Stimulated activated naive CD8-positive, alpha-beta T cell treated with anti-CD3 and anti-CD28 coated beads, Interleukin-15, Interleukin-2, amounts not matched to agents 100 U/mL and 50 U/mL, for 24 hours (primary cell): Measurements from ENCODE around the gene TRAPPC3.

Experiments used
- ATAC-seq: fragments of 150-1000 bp; cut with Tn5 transposase; one replicate; pipeline ENCODE4 v1.10.0; 2021
- DNase-seq: peaks from one replicate; pipeline ENCODE4 v3.0.0; 2021

The TRAPPC3 gene

DNA sequence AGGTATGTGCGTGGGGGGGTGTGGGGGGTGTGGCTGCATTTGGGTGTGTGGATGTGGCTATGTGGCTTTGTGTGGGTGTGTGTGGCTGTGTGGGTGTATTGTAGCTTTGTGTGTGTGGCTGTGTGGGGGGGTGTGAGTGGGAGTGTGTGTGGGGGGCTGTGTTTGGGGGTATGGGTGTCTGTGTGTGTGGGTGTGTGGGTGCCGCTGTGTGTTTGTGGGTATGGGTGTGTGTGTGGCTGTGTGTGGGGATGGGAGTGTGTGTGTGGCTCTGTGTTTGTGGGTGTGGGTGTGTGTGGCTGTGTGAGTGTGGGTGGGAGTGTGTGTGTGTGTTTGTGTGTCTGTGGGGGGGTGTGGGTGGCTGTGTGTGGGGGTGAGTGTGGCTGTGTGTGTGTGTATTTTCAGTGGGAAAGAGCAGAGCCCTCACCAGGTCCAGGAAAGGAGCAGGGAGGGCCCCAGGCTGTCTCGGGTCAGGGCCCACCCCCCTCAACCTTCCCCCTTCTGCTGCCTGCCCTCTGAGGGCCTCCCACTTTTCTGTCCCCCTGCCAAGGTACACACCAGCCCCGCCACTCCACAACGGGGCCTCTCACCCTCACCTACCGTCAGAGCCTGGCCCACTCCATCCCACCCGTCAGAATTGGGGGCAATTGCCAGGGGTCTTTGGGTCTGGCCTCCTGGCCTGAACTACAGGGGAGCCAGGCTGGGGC, 22.3 kb downstream of the TRAPPC3 start:
- ATAC-seq (no peak), DNase-seq (no peak)

DNA sequence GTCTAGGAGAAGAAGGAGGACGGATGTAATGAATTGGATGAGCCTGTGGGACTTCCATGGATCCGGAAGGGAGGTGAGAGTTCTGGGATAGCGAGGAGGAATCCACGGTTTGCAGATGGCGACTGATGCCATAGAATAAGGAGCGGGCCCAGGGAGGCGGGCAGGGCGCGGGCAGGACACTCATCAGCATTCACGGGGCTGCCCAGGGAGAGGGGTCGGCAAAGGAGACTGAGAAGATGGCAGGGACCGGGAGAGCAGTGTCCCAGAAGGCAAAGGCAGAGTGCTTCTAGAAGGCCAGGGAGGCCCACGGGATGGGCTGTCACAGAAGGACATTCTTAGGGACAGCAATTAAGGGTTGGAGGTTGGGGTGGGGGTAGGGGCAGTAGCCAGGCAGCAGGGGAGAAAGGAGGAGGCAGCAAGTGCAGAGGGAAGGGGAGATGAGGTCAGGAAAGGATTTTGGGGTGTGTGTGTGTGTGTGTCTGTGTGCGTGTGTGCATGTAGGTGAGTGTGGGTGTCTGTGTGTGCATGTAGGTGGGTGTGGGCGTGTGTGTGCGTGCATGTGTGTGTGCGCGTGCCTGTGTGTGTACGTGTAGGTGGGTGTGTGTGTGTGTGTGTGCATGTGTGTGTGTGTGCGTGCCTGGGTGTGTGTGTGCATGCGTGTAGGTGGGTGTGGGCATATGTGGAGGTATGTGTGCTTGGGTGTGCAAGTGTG, 23.1 kb downstream of the TRAPPC3 start:
- DNase-seq (no peak), ATAC-seq (no peak)

DNA sequence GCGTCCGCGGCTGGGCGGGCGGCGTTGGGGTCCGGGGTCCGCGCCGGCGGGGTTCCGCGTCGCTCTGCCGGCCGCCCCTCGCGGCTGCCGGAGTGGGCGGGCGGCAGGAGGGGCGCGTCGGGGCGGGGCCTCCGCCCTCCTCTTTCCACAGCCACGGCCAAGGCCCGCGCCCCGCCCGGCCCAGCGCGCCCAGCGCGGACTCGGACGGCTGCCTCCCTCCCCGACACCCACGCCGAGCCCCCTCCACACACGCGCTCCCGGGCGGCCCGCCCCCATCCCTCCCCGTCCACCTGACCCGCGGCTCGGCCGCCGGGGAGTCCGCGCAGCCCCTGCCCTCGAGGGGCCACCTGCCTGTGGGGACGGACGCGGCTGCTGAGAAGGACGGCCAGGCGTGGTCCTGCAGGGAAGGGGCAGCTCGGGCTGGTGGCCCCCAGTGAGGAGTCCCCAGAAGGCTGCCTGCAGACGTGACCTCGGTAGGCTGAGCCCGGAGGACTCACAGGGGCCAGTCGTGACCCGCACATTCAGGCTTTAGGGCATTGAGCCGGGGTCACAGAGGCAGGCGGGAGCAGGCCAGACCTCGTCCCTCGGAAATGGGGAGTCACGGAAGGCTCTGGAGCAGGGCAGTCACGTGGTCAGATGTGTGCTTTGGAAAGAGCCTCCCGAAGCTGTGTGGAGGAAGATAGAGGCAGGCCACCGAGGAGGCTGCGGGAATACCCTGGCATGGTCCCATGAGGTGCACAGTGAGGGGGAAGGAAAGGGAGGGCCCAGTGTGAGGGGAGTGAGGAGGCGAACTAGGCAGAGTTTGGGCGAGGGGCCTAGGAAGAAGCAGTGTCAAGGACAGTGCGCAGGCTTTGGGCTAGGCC, 23.9 kb downstream of the TRAPPC3 start, which contains the start of gene COL8A2:
Gene COL8A2, minus strand, starts transcription at position 94 of the 863 bp plus-strand sequence. CDS start 24,980 bp downstream, outside the sequence.
- DNase-seq (no peak), ATAC-seq (no peak)

DNA sequence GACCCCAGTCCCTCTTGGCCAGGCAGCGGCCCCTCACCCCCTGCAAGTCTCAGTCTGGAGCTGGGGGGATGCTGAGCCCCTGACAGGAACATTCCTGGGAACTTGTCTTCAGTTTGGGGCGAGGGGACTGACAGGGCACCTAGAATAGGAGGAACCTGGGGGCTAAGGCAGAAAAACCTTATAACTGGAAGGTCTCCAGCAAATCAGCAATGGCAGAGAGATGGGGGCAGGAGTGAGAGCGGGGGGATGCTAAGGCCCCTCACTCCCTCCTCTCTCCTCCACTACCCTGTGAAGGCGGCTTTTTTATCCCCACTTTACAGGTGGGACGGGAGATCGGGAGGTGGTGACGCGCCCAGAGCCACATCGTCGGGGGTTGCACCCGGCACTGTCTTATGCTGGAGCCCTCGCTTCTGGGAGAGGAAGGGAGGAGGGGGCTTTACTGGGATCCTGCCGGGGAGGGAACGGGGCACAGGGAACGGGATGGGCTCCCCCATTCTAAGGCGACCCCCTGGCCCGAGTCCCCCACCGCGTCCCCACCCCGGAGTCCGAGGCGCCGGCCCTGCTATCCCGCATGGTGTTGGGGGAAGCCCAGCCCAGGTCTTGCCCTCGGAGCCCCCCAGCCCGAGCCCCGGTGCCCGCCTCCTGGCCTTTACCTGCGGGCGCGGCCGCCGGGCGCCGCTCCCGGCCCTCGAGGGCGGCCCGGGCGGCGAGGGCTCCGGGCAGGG, 24.7 kb downstream of the TRAPPC3 start:
- DNase-seq (no peak), ATAC-seq (no peak)

DNA sequence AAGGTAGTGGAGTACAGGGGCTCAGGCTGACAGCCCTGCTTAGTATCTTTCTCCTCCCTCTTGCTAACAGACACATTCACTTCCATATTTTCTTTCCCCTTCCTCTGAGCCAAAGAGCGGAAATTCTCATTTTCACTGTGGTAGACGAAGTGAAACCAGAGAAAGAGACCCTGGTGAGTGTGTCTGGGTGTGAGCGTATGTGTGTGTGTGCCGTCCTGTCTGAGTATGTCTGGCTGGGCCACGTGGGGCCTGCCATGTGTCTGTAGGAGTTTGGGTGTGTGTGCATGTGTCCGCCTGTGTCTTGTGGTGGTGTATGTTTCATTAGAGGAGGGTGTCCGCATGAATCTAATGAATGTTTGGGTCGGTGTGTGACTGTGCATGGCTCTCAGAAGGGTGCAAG, 25.9 kb downstream of the TRAPPC3 start:
- DNase-seq (peak; percentile 28), ATAC-seq (peak; percentile 38)

- ATAC-seq (no peak), DNase-seq (no peak)
Measured at GRCh38 chr1:36122062-36123030, 26.9 kb downstream of the TRAPPC3 start.

DNA sequence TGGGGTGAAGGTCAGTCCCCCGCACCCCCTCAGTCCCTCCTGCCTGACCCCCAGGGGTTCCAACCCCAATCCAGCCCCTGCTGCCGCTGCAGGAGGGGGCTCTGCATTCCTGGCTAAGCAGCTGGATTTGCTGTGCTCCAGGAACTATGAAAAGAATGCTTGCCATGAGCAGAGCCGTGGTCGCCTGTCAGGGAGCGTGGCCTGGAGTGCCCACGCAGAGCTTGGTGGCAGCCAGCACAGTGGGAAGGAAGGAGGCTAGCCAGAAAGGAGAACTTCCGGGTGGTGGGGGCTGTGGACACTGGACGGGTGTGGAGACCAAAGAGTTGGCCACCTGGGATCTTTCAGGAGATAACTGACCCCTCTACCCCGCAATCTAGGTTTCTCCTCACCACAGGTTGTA, 29.8 kb downstream of the TRAPPC3 start:
- DNase-seq: no peak
- no peak for ATAC-seq

GRCh38 chr1:36118447-36119204, 30.7 kb downstream of the TRAPPC3 start:
- DNase-seq: no peak
- no peak for ATAC-seq

DNA sequence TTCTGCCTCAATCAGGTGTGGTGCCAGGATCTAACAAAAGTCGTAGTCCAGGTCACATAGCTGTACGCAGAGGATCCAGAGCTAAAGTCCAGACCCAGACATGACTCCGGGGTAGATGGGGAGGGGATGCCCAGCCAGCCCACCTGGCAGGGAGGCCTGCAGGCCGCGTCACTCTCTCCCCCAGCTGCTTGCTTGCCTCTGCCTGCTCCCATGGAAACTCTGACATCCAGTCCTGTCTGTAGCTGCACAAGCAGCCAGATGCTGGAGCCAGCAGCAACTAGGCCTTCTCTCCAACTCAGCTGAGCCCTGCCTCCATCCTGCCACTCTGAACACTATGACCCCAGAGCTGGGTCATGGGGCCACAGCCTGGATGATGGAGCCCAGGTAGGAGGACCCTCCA, 32.4 kb downstream of the TRAPPC3 start:
- no peak for ATAC-seq

GRCh38 chr1:36115931-36116330, 33.4 kb downstream of the TRAPPC3 start:
- ATAC-seq (no peak), DNase-seq (no peak)

More for the DNA sequence above, 32.4 kb downstream of the TRAPPC3 start:
- no peak for DNase-seq

GRCh38 chr1:36115200-36115669, 34.1 kb downstream of the TRAPPC3 start:
- ATAC-seq (no peak), DNase-seq (no peak)

DNA sequence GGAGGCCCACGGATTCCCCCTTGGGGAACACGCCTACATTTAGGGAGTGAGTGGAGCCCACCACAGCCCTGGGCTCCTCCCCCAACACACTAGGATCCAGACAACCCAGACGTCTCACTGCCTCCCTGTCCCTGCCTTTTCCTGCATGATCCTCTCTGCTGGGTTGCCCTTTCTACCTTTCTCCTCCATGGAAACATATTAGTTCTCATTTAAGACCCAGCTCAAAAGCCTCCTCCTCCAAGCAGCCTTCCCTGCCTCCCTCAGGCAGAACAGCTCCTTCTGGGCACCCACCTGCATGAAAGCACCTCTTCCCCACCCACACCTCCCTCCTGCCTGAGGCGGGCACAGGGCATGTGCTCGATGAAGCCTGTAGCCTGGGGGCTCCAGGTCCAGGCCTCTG, 34.9 kb downstream of the TRAPPC3 start:
- ATAC-seq (no peak), DNase-seq (no peak)

- DNase-seq (no peak), ATAC-seq (no peak)
Measured at GRCh38 chr1:36112823-36113222, 36.5 kb downstream of the TRAPPC3 start.

DNA sequence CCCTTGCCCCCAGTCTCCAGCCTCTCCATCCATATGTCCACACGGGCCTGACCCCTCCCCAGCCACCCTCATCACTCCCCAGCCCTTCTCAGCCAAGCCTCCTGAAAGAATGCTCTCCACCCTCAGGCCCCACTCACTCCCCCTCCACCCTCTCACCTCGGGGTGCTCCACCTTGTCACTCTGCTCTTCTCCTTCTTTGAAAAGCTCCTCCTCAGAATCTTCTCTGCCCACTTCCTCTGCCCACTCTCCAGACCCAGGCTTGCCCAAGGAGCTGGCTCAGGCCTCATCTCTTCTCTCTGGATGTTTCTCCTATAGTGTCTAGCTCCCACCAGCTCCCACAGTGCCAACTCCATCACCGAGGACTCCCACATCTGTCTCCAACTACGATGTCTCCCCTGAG, 38.1 kb downstream of the TRAPPC3 start:
- DNase-seq (no peak), ATAC-seq (no peak)

DNA sequence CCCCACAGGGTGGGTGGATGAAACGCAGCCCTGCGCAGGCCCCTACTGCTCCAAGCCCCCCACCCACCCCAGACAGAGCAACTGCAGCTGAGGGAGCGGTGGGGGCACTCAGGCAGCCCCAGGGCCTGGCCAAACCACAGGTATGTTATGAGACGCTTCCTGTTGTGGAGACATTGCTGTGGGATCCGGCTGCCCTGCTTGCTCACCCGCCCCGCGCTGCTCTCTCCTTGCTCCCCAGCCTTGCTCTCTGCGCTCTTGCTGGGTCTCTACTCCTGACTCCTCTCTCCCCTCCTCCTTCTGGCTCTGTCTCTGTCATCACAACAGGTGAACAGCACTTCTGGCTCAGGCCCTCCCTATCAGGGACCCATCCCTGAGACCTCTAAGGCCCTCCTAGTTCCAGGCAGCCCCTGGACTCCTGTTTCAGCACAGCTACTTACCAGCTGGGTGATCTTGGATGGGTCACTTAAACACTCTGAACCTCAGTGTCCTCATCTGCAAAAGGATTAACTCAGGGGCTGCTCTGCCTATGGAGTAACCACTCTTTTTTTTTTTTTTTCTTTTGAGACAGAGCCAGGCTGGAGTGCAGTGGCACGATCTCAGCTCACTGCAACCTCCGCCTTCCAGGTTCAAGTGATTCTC, 40.1 kb downstream of the TRAPPC3 start:
- DNase-seq (peak; percentile 50), ATAC-seq (peak; percentile 71)

DNA sequence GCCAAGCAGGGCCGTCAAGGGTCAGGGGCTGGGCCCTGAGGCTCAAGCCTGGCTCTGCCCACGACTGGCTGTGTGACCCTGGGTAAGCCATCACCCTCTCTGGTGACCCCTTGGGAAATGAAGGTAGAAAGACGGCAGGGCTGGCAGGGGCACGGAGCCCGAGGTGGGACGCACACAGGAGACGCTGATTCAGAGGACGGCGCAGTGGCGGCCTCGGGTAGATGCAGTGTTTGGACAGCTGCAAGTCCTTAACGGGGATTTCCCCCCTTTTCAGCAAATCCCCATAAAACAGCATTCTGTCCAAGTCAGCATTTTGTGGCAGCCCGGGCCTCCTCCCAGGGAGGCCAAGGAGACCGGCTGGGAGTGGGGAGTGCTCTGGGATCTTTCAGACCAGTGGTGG, 41.0 kb downstream of the TRAPPC3 start:
- DNase-seq (no peak), ATAC-seq (no peak)

DNA sequence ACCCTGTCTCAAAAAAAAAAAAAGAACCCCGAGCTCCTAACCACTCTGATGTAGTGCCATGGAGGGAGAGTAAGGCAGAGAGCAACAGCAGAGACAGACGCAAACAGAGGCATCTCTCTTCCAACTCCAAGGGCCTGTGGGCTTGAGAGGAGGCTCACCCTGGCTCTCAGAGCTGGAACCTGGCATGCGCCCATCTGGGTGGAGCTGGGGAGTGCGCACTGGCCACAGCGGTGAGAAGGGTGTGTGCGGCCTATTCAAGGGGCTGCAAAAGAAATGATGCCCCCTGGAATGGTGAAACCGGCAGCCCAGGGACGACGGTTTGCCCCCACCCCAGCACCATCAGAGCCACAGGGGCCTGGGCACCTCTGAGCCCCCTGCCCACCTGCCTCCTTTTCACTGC, 41.9 kb downstream of the TRAPPC3 start:
- DNase-seq: no peak
- ATAC-seq: no peak

DNA sequence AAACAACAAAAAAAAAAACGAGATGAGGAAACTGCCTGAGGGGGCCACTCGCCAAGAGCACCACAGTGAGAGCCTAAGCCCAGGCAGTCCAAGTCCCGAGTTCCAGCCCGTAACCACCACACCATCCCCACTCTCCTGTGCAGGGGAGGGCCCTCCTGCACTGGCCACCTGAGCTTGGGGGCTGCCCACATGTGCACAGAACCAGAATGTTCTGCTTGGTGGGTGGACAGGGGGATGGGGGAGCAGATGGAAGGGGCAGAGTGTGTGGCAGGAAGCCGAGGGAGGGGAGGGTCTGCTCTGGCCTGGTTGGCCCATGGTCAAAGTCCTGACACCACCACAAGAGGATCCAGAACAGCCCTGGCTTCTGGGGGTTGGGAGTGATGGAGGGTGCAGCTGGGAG, 43.0 kb downstream of the TRAPPC3 start:
- no peak for DNase-seq
- no peak for ATAC-seq

DNA sequence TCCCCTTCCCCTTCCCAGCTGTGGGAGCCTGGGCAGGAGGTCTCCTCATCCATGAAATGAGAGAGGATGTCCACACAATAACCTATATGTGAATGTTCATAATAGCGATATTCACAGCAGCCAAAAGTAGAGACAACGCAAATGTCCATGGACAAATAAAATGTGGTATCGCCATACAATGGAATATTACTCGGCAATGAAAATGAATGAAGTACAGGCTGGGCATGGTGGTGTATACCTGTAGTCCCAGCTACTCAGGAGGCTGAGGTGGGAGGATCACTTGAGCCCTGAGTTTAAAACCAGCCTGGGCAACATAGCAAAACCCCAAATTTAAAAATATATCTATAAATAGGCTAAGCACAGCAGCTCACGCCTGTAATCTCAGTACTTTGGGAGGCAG, 47.7 kb downstream of the TRAPPC3 start:
- ATAC-seq: no peak
- no peak for DNase-seq

DNA sequence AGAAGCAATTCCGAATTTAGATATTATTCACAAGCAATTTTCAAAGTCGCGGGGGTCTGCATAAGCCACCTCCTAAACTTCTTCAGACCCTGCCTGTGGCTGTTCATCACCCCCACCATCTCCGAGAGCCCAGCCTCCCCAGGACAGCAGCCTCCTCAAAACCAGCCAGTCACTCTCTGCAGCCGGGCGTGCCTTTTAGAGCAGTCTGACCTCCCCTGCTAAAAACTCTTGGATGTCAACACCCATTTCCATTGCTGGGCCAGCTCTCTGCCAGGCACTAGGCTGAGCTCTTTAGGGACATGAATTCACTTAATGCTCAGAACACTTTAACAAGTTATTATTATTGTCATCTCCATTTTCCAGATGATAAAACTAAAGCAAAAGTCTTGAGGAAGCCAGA, 48.9 kb downstream of the TRAPPC3 start:
- no peak for DNase-seq
- no peak for ATAC-seq
